Large intestine (tissue), 3 donors: ENCODE data around the gene RNF126. TPM values are rescaled to one million over a fixed set of nuclear protein-coding genes. Genes with fewer than 3 reads are reported as not detected.

ENCODE experiments used
- DNase-seq, 2 donors: peaks; one replicate each; pipeline versions ENCODE4 v3.0.0 to v3.0.0-alpha.2; 2013
- H3K27ac ChIP-seq: one replicate; pipeline ENCODE4 v1.5.1; 2013; ENCODE audit warnings: low read length
- H3K27me3 ChIP-seq: 2 replicates; pipeline ENCODE4 v1.6.1; 2013; ENCODE audit warnings: low read length; ENCODE audit not compliant: control insufficient read depth, insufficient read depth
- H3K36me3 ChIP-seq: 2 replicates; pipeline ENCODE4 v1.6.1; 2013; ENCODE audit warnings: low read length; ENCODE audit not compliant: control insufficient read depth, insufficient read depth
- H3K4me1 ChIP-seq: one replicate; pipeline ENCODE4 v1.6.1; 2013; ENCODE audit warnings: low read length; ENCODE audit not compliant: control insufficient read depth, insufficient read depth
- H3K4me3 ChIP-seq: one replicate; pipeline ENCODE4 v1.5.1; 2013; ENCODE audit warnings: low read length
- H3K9me3 ChIP-seq: one replicate; pipeline ENCODE4 v1.6.1; 2013; ENCODE audit warnings: mild to moderate bottlenecking, low read depth, low read length, moderate library complexity; ENCODE audit not compliant: control insufficient read depth
- WGBS: methylation state at CpG from one replicate; pipeline ENCODE4 v1.1.5; 2013; ENCODE audit warnings: low lambda C conversion rate; ENCODE audit not compliant: insufficient coverage; 5-methylcytosine and 5-hydroxymethylcytosine counted together
- polyA plus RNA-seq: library from polyadenylated mRNA; unstranded; fragments of 120-200 nt; gene quantifications from one replicate; pipeline ENCODE4 v1.2.1, GENCODE V29; 2013

The RNF126 gene
- polyA plus RNA-seq, 1 donor: 41.4 TPM

- WGBS: 93% methylated on average over 3 of the region's 17 CpGs
- no peak for DNase-seq
- Histone ChIP-seq H3K4me3 (no peak overlapping the region), H3K9me3 (peaks cover 15% of the 10 kb centered on the region), H3K4me1 (peaks cover 14% of the 10 kb centered on the region), H3K27me3 (no peaks in the 10 kb centered on the region), H3K36me3 (peaks cover 69% of the 10 kb centered on the region), H3K27ac (no peak overlapping the region)
Observed at GRCh38 chr19:653425-653824, 9.6 kb downstream of the RNF126 start.

GRCh38 chr19:652467-653389, 10.3 kb downstream of the RNF126 start:
- DNase-seq: no peak
- H3K36me3 ChIP-seq: peaks cover 70% of the 10 kb centered on the region
- WGBS: no CpG with 5 or more reads among the region's 54 CpGs
- no peak overlapping the region for H3K4me3 ChIP-seq
- H3K27ac ChIP-seq: no peak overlapping the region
- H3K9me3 ChIP-seq: peaks cover 13% of the 10 kb centered on the region
- no peaks in the 10 kb centered on the region for H3K27me3 ChIP-seq
- H3K4me1 ChIP-seq: peaks cover 8% of the 10 kb centered on the region

- no peak for DNase-seq
- no CpG with 5 or more reads among the region's 24 CpGs for WGBS
- Histone ChIP-seq H3K36me3 (peaks cover 70% of the 10 kb centered on the region), H3K27me3 (no peaks in the 10 kb centered on the region), H3K27ac (no peak overlapping the region), H3K4me3 (no peak overlapping the region), H3K4me1 (peaks cover under 1% of the 10 kb centered on the region), H3K9me3 (peaks cover 10% of the 10 kb centered on the region)
Observed at GRCh38 chr19:651991-652390, 11.0 kb downstream of the RNF126 start.

- peaks cover 74% of the 10 kb centered on the region for H3K36me3 ChIP-seq
- no peak overlapping the region for H3K27ac ChIP-seq
- DNase-seq: no peak
- peaks cover 9% of the 10 kb centered on the region for H3K9me3 ChIP-seq
- no peak overlapping the region for H3K4me3 ChIP-seq
- no peaks in the 10 kb centered on the region for H3K4me1 ChIP-seq
- WGBS: no CpG with 5 or more reads among the region's 58 CpGs
- no peaks in the 10 kb centered on the region for H3K27me3 ChIP-seq
Observed at GRCh38 chr19:651114-651818, 11.7 kb downstream of the RNF126 start.

- Histone ChIP-seq H3K36me3 (peaks cover 77% of the 10 kb centered on the region), H3K27ac (no peak overlapping the region), H3K27me3 (no peaks in the 10 kb centered on the region), H3K9me3 (peaks cover 16% of the 10 kb centered on the region), H3K4me3 (no peak overlapping the region), H3K4me1 (no peaks in the 10 kb centered on the region)
- WGBS: no CpG with 5 or more reads among the region's 11 CpGs
- no peak for DNase-seq
Observed at GRCh38 chr19:650121-650520, 12.9 kb downstream of the RNF126 start.

GRCh38 chr19:648904-649801, 13.9 kb downstream of the RNF126 start:
- H3K36me3 ChIP-seq: peaks cover 79% of the 10 kb centered on the region
- no CpG with 5 or more reads among the region's 53 CpGs for WGBS

GRCh38 chr19:648305-648704, 14.7 kb downstream of the RNF126 start:
- no peak overlapping the region for H3K27ac ChIP-seq
- H3K27me3 ChIP-seq: no peaks in the 10 kb centered on the region
- no peak for DNase-seq
- WGBS: no CpG with 5 or more reads among the region's 29 CpGs
- no peaks in the 10 kb centered on the region for H3K4me1 ChIP-seq
- no peak overlapping the region for H3K4me3 ChIP-seq
- H3K36me3 ChIP-seq: peaks cover 74% of the 10 kb centered on the region
- peaks cover 10% of the 10 kb centered on the region for H3K9me3 ChIP-seq

More at GRCh38 chr19:648904-649801, 13.9 kb downstream of the RNF126 start:
- H3K27me3 ChIP-seq: no peaks in the 10 kb centered on the region
- no peak overlapping the region for H3K27ac ChIP-seq
- no peak overlapping the region for H3K4me3 ChIP-seq
- H3K4me1 ChIP-seq: no peaks in the 10 kb centered on the region
- no peak for DNase-seq
- peaks cover 18% of the 10 kb centered on the region for H3K9me3 ChIP-seq

GRCh38 chr19:647566-648284, 15.3 kb downstream of the RNF126 start:
- Histone ChIP-seq H3K4me1 (no peaks in the 10 kb centered on the region), H3K9me3 (peaks cover 10% of the 10 kb centered on the region), H3K36me3 (peaks cover 68% of the 10 kb centered on the region), H3K27me3 (no peaks in the 10 kb centered on the region), H3K4me3 (no peak overlapping the region), H3K27ac (no peak overlapping the region)
- no peak for DNase-seq
- WGBS: 94% methylated on average over 5 of the region's 52 CpGs

GRCh38 chr19:646779-647565, 16.0 kb downstream of the RNF126 start:
- no peak overlapping the region for H3K4me3 ChIP-seq
- DNase-seq: no peak
- no peaks in the 10 kb centered on the region for H3K4me1 ChIP-seq
- H3K27ac ChIP-seq: no peak overlapping the region
- H3K36me3 ChIP-seq: peaks cover 61% of the 10 kb centered on the region
- WGBS: no CpG with 5 or more reads among the region's 48 CpGs
- H3K27me3 ChIP-seq: no peaks in the 10 kb centered on the region
- peaks cover 10% of the 10 kb centered on the region for H3K9me3 ChIP-seq
